GM19397 (cell line): ENCODE results near the gene PLA2G2A.

Source experiments
- ATAC-seq: cut with Tn5 transposase; IDR thresholded peaks from one replicate; pipeline ENCODE4 v1.9.1; 2021; ENCODE audit warnings: mild to moderate bottlenecking, moderate library complexity; ENCODE audit not compliant: unreplicated experiment

The PLA2G2A gene

GRCh38 chr1:19974822-19975416, 4.5 kb downstream of the PLA2G2A start:
- ATAC-seq, result no peak

GRCh38 chr1:19973616-19974015, 5.8 kb downstream of the PLA2G2A start:
- ATAC-seq, result no peak

- no peak for ATAC-seq
These were observed 7.8 kb downstream of the PLA2G2A start for GRCh38 chr1:19971664-19972063.

- no peak for ATAC-seq
These were observed 9.3 kb downstream of the PLA2G2A start for GRCh38 chr1:19969898-19970660.

GRCh38 chr1:19967808-19968207, 11.6 kb downstream of the PLA2G2A start:
- ATAC-seq, result no peak

DNA sequence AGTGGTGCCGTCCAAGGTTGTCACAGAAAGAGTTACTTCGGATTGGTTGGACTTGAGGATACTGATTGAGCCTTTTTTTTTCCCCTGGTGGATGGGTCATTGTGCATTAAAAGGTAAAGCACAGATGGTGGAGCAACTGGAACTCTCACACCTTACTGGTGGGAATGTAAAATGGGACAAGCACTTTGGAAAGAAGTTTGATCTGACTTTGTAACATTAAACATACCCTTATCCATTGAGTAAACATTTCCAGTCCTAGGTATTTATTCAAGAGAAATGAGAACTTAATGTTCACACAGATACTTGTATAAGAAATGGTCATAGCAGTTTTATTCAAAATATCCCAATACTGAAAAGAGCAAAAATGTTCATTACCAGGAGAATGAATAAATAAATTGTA, 14.9 kb downstream of the PLA2G2A start:
- ATAC-seq, result no peak

- no peak for ATAC-seq
These were observed 15.8 kb downstream of the PLA2G2A start for GRCh38 chr1:19963636-19964035.

DNA sequence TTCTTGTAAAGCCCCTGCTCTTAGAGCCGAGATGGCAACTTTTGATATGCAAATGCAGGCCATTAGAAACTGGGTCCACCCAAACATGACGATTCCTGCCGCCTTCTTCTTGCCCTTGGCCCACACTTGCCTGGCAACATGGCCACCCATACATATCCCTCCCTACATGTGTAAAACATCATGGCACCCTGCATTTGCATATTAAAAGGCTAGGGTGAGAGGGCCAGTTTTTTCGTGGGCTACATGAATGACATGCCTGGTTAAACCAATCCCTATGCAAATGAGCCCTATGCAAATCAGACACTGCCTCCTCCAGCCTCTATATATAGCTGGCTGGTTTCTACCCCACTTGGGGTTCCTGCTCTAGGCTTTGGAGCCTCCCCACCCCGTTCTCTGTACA, 18.8 kb downstream of the PLA2G2A start:
- no peak for ATAC-seq

- ATAC-seq, result no peak
These were observed 21.6 kb downstream of the PLA2G2A start for GRCh38 chr1:19957779-19958178.

DNA sequence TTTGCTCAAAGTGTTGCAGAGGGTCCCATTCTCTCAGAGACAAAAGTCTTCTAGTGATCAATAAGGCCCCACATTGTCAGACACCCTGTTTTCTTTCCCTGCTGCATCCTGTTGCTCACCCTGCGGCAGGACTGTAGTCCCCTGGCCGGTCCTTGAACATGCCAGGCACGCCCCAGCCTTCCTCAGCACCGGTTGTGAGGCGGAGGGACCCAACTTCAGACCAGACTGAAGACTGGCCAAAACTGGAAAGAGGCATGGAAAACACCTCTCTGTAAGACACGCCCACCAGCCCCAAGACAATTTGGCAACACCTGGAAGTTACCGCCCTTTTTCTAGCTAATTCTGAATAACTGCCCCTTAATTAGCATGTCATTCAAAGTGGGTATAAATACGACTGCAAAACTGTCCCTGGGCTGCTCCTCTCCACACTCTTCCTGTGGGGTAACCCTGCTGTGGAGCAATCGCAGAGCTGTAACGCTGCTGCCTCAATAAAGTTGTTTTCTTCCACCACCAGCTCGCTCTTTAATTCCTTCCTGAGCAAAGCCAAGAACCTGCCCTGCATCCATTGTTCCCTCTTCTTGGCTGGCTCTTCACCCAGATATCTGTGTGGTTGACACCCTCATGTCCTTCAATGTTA, 23.8 kb downstream of the PLA2G2A start:
- no peak for ATAC-seq

GRCh38 chr1:19954059-19954458, 25.4 kb downstream of the PLA2G2A start:
- ATAC-seq, result no peak

GRCh38 chr1:19949016-19949415, 30.4 kb downstream of the PLA2G2A start:
- no peak for ATAC-seq

DNA sequence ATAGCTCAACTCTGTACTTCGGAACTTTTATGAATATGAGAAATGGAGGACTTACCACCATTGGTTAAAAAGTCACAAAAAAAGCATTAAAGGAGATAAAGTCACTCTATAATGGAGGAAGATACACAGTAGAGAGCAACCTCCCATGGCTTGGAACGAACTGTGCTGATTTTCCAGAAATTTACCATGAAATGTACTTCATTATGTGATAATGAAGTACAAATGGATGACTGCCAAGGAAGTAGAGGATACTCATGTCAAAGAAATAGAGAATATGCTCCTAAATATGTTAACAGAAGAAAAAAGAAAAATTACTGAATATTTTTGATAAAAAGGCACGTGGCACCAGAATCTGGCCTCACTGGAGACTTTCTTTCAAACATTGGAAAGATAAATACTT, 32.4 kb downstream of the PLA2G2A start:
- ATAC-seq, result no peak

GRCh38 chr1:19946331-19946751, 33.1 kb downstream of the PLA2G2A start:
- no peak for ATAC-seq

- no peak for ATAC-seq
These were observed 33.5 kb downstream of the PLA2G2A start for GRCh38 chr1:19945914-19946313.

GRCh38 chr1:19942657-19943056, 36.8 kb downstream of the PLA2G2A start:
- ATAC-seq, result no peak

- no peak for ATAC-seq
These were observed 37.3 kb downstream of the PLA2G2A start for GRCh38 chr1:19942088-19942487.

- ATAC-seq, result no peak
These were observed 38.2 kb downstream of the PLA2G2A start for GRCh38 chr1:19941206-19941568.

GRCh38 chr1:19940486-19941205, 38.8 kb downstream of the PLA2G2A start:
- ATAC-seq, result no peak

DNA sequence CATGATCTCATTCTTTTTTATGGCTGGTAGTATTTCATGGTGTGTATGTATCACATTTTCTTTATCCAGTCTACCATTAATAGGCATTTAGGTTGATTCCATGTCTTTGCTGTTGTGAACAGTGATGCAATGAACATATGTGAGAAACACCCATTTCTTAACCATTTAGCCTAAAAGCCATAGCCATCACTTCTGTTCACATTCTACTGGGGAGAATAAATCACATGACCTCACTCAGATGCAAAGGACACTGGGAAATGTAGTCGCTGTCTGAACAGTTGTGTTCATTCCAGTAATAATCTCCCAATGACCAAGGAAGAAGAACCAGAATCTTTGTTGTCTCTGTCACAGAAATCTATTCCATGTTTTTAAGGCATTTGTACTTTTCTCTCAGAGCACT, 40.9 kb downstream of the PLA2G2A start:
- ATAC-seq, result no peak

GRCh38 chr1:19936061-19936750, 43.2 kb downstream of the PLA2G2A start:
- ATAC-seq, result no peak
